GM18909 (cell line): ENCODE data around the gene ATP9B.

Experiments used
- ATAC-seq: cut with Tn5 transposase; IDR thresholded peaks from one replicate; pipeline ENCODE4 v1.9.1; 2021; ENCODE audit warnings: mild to moderate bottlenecking; ENCODE audit not compliant: unreplicated experiment, poor library complexity

ATP9B gene

DNA sequence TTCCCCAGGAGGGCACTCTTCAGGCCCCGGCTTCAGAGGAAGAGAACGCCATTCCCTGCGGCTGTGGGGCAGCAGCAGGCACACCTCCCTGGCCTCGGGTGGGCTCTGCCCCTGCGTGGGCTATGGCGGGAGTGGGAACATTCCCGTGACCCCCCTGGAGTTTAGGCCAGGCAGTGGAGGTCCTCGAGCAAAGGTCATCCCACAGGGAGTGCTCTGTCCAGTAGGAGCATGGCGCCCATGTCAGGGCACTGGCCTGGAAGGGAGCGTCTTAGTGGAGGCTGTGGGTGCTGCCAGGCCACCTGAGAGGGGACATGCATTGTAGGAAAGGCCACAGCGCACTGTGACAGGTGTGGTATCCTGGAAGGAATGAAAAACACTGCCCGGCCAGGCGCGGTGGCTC, 317.4 kb downstream of the ATP9B start:
- no peak for ATAC-seq

DNA sequence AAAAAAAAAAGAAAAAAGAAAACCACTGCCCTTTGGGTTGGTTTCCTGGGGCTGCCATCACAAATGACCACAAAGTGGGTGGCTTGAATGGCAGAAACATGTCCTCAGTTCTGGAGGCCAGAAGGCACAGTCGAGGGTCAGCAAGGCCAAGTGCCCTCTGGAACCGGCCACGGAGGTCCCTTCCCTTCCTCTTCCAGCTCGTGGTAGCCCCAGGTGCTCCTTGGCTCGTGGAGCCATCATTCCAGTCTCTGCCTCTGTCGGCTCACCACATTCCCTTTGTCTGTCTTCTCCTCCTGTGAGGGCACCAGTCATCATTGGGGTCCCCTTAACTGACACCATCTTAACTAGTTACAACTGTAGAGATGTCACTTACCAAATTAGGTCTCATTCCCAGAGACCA, 318.0 kb downstream of the ATP9B start:
- ATAC-seq = no peak

DNA sequence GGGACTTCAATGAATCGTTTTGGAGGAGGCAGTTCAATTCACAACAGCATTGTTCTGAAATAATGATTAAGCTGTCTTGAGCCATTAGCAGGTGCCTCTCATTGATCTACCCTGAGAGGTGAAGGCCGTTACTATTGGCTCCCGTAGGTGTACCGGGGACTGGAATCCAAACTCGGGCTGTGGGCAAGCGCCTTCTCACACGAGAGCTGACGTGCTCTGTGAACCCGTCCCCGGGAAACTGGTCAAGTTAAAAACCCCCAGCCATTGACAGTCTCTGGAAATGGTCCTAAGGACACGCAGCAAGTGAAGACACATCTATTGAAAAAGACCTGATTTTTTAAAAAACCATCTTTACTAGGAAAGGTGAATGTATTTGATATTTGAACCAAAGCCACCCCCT, 318.4 kb downstream of the ATP9B start:
- ATAC-seq = no peak

DNA sequence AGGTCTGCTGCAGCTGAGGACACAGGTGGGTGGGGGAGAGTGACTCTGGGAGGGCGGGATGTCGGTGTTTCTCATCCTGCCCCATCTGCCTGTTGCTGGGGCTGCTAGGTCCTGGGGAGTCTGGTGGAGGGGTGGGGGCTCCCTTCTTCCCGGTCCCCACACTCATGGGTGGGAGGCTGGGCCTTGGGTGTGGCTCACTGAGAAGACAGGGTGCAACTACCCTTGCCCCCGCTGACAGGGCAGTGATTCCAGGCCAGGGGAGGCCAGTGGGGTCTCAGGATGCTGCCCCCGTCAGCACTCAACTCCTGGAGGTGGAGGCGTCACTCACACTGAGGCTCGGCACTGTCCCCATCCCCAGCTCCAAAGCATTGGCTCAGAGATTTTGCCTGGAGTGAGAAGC, 318.8 kb downstream of the ATP9B start:
- ATAC-seq = no peak

DNA sequence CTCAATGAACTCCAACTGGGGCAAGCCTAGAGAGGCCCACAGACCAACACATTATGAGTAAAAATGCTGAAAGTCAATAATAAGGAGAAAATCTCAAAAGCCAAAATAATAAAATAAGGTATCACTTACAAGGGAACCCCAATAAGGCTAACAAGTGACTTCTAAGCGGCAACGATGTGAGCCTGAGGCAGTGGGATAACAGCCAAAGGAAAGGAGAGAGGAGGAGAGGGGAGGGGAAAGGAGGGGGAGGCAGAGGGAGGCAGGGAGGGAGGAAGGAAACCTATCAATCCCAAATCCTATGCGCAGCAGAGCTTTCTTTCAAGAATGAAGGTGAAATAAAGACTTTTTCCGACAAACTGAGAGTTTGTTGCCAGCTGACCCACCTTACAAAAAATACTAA, 320.5 kb downstream of the ATP9B start:
- ATAC-seq = no peak

DNA sequence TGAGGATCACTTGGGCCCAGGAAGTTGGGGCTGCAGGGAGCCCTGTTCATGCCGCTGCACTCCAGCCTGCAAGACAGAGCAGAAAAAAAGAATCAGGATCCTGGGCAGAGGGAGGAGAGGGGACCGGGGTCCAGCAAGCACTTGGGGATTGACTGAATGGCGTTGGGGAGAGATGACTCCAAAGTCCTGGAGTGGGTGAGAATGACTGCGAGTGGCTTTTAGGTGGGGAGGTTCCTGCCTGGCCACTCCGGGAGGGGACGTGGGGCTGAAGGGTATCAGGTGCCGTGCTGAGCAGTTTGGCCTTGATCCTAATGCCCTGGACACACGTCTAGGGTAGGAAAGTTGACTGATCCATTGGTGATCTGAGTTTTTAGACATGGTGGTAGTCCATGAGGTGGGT, 323.0 kb downstream of the ATP9B start:
- ATAC-seq = no peak

DNA sequence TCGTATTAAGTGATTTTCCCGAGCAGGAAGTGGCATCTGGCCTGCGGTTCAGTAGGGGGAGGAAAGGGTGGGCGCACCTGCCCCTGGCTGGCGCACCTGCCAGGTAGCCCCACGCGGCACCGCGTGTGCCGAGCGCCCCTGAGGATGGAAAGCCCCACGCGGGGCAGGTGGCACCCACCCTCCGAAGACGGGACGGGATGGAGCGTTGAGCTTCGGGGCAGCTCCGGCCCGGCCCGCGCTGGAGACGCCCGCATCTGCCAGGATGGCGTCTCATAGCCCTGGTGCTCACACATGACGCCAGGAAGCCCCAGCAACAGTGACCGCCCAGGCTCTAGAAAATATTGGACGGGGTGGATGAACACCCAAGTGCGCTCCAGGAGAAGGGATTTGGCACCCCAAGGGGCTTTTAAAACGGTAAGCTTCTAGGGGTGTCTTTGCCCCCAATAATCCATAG, 324.0 kb downstream of the ATP9B start:
- no peak for ATAC-seq

DNA sequence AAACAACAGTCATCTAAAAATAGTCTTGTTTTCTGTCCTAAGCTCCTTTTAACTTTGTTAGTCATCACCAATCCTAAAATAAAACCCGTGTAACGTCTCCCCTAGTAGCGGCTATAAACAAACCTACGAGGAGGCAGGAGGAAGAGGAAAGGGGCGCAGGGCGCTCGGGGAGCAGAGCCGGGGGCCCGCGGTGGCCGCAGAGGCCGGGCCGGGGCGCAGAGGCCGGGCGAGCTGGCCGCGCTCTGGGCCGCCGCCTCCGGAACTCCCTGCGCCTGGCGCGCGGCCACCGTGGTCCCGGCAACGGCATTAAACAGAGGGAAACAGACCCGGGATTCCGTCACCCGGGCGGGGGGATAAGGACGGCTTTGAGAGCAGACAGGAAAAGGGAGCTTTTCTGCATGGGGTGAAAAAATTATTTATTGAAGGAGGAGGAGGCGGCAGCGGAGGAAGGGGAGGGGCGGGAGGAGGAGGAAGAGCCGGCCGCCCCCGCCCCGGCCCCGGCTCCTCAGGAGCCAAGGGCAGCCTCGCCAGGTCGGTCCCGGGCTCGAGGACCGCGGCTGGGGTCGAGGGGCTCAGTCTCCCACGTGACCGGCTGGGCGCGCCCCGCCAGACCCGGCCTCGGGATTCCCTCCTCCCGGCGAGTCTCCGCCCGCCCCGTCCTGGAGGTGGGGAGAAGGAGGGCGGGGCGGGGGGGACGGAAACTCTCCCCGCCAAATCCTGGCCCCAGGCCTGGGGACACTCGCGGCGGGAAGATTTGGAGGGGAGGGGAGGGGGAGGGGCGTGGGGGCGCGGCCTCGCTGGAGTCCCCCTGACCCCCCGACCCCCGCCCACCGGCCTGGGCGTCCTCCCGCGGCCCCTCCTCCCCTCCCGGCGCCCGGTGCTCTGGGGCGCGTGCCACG, 324.7 kb downstream of the ATP9B start:
- ATAC-seq = no peak

DNA sequence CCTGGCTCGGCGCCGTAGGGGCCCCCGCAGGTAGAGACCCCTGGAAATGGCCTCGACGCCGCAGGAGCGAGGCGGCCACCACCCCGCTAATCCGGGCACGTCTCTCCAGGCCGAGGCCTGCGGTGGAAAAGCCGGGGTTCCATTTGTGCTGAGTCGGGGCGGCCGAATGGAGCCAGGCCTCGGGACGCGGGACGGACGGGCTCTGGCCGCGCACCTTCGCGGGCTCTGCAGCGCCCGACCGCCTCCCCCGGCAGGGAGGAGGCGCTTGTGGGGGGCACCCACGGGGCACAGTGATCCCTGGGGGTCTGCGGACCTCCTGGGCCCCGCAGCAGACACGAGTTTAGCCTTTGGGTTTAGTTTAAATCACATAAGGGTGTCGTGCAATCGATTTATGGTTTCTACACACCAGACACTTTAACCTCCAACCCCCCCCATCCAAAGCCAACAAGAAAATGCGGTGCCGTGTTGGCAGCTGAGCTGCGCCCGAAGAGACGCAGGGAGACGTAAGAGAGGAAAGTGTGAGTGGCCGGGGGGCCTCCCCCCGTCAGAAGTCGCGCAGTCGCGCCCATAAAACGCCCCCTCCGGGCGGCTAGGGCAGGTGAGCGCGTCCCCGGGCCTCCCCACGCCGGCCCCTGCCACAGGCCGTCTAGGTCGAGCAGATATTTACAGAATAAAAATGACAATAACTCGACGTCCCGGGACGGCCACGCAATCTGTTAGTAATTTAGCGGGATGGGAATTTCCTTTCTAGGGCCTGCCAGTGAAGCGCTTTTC, 325.5 kb downstream of the ATP9B start:
- ATAC-seq = no peak

DNA sequence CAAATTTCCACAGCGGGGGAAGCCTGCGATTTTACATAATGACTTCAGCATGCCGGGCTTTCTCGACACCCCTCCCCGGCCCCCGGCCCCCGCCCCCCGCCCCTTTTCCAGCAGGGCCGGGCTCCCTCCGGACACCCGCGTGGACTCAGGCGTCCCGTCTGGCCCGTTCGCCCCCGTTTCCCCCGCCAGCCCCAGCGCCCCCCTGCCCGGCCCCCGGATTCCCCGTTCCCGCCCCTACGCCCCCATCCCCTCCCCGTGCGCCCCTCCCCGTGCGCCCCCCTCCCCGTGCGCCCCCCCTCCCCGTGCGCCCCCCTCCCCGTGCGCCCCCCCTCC, 326.1 kb downstream of the ATP9B start:
- no peak for ATAC-seq

DNA sequence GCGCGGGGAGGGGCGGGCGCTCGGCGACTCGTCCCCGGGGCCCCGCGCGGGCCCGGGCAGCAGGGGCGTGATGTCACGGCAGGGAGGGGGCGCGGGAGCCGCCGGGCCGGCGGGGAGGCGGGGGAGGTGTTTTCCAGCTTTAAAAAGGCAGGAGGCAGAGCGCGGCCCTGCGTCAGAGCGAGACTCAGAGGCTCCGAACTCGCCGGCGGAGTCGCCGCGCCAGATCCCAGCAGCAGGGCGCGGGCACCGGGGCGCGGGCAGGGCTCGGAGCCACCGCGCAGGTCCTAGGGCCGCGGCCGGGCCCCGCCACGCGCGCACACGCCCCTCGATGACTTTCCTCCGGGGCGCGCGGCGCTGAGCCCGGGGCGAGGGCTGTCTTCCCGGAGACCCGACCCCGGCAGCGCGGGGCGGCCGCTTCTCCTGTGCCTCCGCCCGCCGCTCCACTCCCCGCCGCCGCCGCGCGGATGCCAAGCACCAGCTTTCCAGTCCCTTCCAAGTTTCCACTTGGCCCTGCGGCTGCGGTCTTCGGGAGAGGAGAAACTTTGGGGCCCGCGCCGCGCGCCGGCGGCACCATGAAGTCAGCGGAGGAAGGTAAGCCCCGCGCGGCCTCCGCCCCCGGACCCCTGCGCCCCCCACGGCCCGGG, 326.7 kb downstream of the ATP9B start, which contains the start of gene NFATC1:
TSS of gene NFATC1 (plus strand) at position 170 of the 644 bp plus-strand sequence. CDS start at position 465, 295 bp downstream.
- ATAC-seq = no peak

DNA sequence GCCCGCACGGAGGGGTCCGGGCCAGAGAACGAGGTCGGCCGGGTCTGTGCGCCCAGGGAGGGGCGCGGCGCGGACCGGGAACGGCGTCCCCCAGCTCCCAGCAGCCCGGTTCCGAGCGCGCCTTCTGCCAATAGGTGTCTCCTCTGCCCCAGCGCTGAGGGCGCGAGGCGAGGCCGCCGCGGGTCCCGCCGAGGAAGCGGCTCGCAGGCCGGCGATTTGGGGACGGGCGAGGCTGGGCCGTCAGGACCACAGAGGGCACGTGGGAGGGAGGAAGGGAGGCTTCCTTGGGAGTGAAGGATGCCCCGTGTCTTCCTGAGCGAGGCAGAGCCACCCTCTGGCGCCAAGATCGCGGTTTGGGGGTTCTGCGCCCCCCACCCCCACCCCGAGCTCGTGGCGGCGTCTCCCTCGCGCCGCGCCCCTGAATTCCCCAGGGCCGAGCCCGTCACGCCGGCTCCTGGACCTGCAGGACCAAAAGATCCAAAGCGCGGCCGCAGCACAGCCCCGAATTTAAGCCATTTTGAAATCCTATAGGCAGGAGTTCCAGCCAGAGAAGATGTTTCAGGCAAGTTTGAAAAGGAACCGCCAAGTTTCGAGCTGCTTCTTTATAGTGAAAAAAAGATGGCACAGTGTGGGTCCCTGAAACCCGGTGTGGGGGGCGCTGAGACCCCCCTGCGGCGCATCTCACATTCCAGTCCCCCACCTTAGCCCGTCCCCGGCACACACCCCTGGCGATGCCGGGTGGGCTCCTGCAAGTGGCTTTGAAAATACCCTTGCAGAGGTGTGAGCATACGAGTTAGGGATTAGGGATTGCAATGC, 327.4 kb downstream of the ATP9B start:
- no peak for ATAC-seq

DNA sequence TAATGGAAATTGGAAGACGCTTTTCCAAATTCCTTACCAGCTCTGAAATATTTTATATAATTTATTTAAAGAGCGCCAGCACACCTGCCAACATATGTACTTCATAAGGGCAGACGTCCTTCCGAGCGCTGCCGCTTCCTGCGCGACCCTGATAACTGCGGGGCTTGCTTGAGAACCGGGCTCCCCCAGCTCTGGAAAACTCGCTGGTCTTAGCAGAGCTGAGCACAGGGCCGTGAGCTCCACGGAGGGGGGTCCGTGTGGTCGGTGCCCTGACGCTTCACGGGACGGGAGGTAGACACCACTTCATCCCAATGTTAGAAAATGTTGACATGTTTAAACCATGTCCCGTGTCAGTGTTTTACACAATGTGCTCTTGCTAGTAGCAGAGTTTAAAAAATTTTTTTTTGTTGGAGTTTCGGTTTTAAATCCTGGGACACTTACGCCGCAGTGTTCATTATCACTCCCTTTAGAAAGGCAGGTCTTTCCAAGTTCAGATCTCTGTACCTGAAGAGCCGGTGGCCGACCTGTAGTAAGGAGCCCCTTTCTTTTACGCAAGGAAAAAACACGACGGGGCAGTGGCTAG, 328.1 kb downstream of the ATP9B start:
- no peak for ATAC-seq

DNA sequence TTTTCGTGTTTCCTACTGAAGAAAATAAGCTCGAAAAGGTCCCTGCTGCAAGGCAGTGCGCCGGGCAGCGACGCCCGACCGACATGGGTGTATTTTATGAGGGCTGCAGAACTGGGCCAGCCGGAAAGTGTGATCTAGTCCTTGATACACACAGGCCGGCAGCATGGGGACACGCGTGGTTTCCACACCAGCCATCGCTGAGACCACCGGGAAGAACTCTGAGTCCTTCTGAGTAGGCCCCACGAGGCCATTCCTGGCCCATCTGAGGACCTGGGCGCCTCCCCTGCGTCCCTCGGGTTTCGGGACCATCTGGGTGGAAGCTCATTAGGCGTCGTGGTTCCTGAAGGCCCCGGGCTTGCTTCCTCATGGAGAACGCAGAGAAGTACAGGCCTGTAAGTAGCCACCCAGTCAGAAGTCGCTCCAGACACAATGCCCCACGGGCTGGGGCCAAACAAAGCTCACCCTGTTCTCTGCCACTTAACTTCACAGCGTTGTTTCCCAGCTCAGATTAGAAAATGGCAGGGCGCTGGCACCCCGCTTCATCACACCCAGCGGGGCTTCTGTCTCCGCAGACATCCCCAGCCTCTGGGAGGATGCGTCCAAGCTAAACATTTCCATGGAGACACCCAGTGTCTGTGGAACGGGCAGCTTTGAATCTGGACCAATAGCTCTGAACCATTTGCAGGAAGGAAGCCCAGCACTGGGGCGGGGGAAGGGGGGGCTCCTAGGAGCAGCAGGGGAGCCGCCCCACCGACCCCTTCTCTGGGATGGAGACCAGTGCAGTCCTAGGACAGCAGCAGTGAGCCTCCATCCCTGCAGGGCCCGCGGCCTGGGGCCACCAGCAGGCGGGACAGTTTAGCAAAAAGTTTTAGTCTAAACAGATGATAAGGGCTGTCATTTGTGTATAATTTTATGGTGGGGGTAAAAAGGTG, 328.9 kb downstream of the ATP9B start:
- ATAC-seq = no peak

DNA sequence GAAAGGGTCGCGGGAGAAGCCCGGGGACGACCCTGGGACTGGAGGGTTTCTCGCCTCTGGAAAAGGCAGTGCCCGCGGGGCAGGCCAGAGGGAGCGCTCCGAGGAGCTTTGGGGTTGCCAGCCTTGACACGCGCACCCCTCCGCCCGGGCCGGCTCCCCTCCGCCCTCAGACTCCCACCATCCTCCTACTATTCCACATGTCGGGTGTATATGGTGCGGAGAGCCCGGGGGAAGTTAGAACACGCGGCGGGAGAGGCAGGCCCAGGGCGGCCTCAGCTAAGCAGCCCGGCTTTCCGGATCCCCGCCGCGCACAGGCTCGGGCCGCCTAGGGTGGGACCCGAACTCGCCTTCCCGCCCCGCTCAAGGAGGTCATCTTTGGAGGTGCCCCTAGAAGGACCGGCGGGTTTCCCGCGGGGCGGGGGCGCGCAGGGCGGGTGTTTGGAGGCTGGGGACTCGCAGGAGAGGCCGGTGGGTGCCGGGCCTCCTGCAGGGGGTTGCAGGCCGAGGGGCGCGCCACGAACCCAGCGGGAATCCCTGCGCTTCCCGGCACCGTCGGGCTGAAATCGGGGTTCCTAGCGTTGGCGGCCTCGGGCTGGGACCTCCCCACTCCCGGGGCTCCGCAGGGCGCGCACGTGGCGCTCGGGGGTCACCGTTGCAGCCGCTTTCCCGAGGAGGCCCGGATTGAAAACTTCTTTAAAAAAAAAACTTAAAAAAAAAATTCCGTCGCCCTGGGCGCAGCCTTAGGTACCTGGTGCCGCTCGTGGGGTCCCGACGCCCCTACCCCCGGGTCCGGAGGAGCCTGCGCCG, 330.3 kb downstream of the ATP9B start:
- ATAC-seq = no peak

DNA sequence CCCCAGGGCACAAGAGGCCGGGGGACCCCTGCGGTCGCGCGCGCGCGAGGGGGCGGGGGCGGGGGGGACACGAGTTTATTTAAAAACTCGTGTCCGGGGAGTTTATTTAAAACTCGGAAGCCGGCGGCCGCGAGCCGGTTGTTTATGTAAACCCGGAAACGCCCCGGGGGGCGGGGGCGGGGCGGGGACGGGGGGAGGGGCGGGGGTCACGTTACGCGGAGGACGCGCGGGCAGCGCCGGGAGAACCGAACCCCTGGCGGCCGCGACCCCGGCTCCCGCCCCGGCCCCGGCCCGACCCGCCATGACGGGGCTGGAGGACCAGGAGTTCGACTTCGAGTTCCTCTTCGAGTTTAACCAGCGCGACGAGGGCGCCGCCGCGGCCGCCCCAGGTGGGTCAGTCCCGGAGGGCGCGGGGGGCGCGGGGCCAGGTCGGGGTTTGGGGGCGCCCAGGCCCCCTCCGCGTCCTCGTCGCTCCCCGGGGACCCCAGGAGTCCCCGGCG, 330.9 kb downstream of the ATP9B start:
- no peak for ATAC-seq

DNA sequence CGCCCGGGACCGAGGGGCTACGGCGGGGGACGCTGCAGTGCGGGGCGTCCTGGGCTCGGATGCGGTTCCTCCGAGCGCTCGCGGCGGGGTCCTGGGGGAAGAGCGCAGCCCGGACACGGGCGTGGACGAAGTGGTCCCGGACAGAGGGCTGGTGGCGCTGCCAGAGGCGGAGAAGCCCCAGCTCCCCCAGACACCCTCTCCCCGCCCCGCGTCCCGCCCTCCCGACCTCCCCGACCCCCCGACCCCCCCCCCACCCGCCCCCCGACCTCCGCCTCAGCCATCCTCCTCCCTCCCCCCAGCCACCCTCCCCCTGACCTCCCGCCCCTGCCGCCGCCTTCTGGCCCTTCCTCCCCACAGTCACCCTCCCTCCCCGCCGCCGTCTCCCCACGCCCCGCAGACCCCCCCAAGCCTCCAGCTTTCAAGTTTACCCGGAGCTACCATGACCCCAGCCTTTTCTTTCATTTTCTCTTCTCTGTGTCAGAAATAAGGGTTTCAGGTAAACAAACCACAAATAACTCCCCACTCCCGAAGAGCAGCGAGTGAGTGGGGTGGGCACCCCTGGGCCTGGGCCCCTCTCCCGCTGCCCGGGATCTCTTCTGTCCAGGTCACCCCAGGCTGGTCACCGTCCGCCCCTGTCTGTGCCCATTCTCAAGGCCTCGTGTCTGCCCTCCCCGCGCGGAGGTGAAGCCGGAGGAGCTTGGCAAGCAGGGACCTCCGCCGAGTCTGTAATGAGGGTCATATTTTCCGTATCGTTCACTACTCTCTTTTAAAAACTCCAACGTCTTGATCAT, 331.6 kb downstream of the ATP9B start:
- ATAC-seq = no peak
